NCI-H524 treated with DMSO at 0.1 percent for 48 hours (cell line): ENCODE data around the gene PCGF2.
A peak's percentile ranks its signal among the peaks of the same experiment; 100 is the strongest.
"Not testable (repeated sequence)": the region's sequence is repeated elsewhere in the genome, so short reads cannot be mapped to it uniquely, and the experiment has no call there.

Experiments used
- DNase-seq: peaks from one replicate; lab custom pipeline; 2025; lab: John Stamatoyannopoulos, UW

Gene PCGF2

GRCh38 chr17:38748149-38748891 lies at the start of gene PCGF2:
Gene PCGF2, minus strand, starts transcription at chr17:38748336. Its CDS starts 7,934 bp downstream, at chr17:38740402.
- DNase-seq: peak; percentile 68

GRCh38 chr17:38797828-38798227 lies 49.7 kb upstream of the PCGF2 start:
- no peak for DNase-seq

- DNase-seq: no peak
Observed at GRCh38 chr17:38797158-38797490, 49.0 kb upstream of the PCGF2 start.

- no peak for DNase-seq
Observed at GRCh38 chr17:38796451-38797157, 48.5 kb upstream of the PCGF2 start.

- DNase-seq: no peak
Observed at GRCh38 chr17:38794221-38794620, 46.1 kb upstream of the PCGF2 start.

GRCh38 chr17:38791162-38791561 lies 43.0 kb upstream of the PCGF2 start:
- no peak for DNase-seq

GRCh38 chr17:38790148-38790707 lies 42.1 kb upstream of the PCGF2 start:
- not testable (repeated sequence) for DNase-seq

- DNase-seq: peak; percentile 90
Observed at GRCh38 chr17:38789185-38789584, 41.0 kb upstream of the PCGF2 start.

- not testable (repeated sequence) for DNase-seq
Observed at GRCh38 chr17:38787999-38788398, 39.9 kb upstream of the PCGF2 start.

- DNase-seq: no peak
Observed at GRCh38 chr17:38786372-38786771, 38.2 kb upstream of the PCGF2 start.

GRCh38 chr17:38783227-38783626 lies 35.1 kb upstream of the PCGF2 start:
- DNase-seq: no peak

GRCh38 chr17:38779965-38780752 lies 32.0 kb upstream of the PCGF2 start:
- no peak for DNase-seq

- no peak for DNase-seq
Observed at GRCh38 chr17:38777641-38778250, 29.6 kb upstream of the PCGF2 start.

GRCh38 chr17:38773258-38773657 lies 25.1 kb upstream of the PCGF2 start:
- DNase-seq: no peak

- no peak for DNase-seq
Observed at GRCh38 chr17:38768417-38768816, 20.3 kb upstream of the PCGF2 start.

GRCh38 chr17:38766341-38766740 lies 18.2 kb upstream of the PCGF2 start:
- no peak for DNase-seq

- DNase-seq: no peak
Observed at GRCh38 chr17:38762231-38762630, 14.1 kb upstream of the PCGF2 start.

GRCh38 chr17:38761612-38762011 lies 13.5 kb upstream of the PCGF2 start:
- DNase-seq: no peak

- DNase-seq: no peak
Observed at GRCh38 chr17:38753071-38753506, 5.0 kb upstream of the PCGF2 start.

GRCh38 chr17:38752308-38753070 lies 4.4 kb upstream of the PCGF2 start, which contains the start of gene PSMB3:
Gene PSMB3, plus strand, starts transcription at chr17:38752741. Its CDS starts 86 bp downstream, at chr17:38752827.
- peak; percentile 100 for DNase-seq

GRCh38 chr17:38751808-38752307 lies 3.7 kb upstream of the PCGF2 start:
- no peak for DNase-seq
